Stimulated activated naive CD4-positive, alpha-beta T cell treated with Interleukin-2 at 50 U/mL for 16 hours (primary cell): Measurements from ENCODE around the gene RHBDF2.
"Not testable (repeated sequence)": the region's sequence is repeated elsewhere in the genome, so short reads cannot be mapped to it uniquely, and the experiment has no call there.

ENCODE experiments used
- DNase-seq: peaks from one replicate; lab custom pipeline; 2025; lab: John Stamatoyannopoulos, UW

Gene RHBDF2

GRCh38 chr17:76538281-76538931 lies 37.2 kb upstream of the RHBDF2 start:
- DNase-seq: no peak

GRCh38 chr17:76537578-76538280 lies 36.5 kb upstream of the RHBDF2 start, which contains the start of gene CYGB:
Gene CYGB (minus strand): TSS chr17:76537709. CDS start chr17:76537542, 167 bp downstream.
- DNase-seq: no peak

- DNase-seq: no peak
Observed at GRCh38 chr17:76537288-76537577, 36.0 kb upstream of the RHBDF2 start.

GRCh38 chr17:76536511-76537287 lies 35.5 kb upstream of the RHBDF2 start:
- no peak for DNase-seq

- DNase-seq: no peak
Observed at GRCh38 chr17:76535788-76536510, 34.7 kb upstream of the RHBDF2 start.

- DNase-seq: no peak
Observed at GRCh38 chr17:76534831-76535732, 33.9 kb upstream of the RHBDF2 start.

- DNase-seq: not testable (repeated sequence)
Observed at GRCh38 chr17:76533640-76534359, 32.6 kb upstream of the RHBDF2 start.

- DNase-seq: no peak
Observed at GRCh38 chr17:76532072-76532651, 30.9 kb upstream of the RHBDF2 start.

GRCh38 chr17:76531486-76532038 lies 30.3 kb upstream of the RHBDF2 start:
- DNase-seq: no peak

- DNase-seq: no peak
Observed at GRCh38 chr17:76530811-76531485, 29.7 kb upstream of the RHBDF2 start.

- no peak for DNase-seq
Observed at GRCh38 chr17:76530095-76530723, 29.0 kb upstream of the RHBDF2 start.

GRCh38 chr17:76529224-76530094 lies 28.2 kb upstream of the RHBDF2 start:
- DNase-seq: no peak

GRCh38 chr17:76528528-76529223 lies 27.5 kb upstream of the RHBDF2 start:
- DNase-seq: no peak

GRCh38 chr17:76528156-76528527 lies 26.9 kb upstream of the RHBDF2 start:
- DNase-seq: no peak

GRCh38 chr17:76527430-76528111 lies 26.3 kb upstream of the RHBDF2 start:
- no peak for DNase-seq

- DNase-seq: not testable (repeated sequence)
Observed at GRCh38 chr17:76527016-76527415, 25.8 kb upstream of the RHBDF2 start.

- not testable (repeated sequence) for DNase-seq
Observed at GRCh38 chr17:76525513-76525833, 24.2 kb upstream of the RHBDF2 start.
